Esophagus muscularis mucosa (tissue), 3 donors: ENCODE data around the gene MYBBP1A.

Source experiments
- POLR2A ChIP-seq: fragments of 450-650 bp; IDR thresholded peaks from one replicate; pipeline ENCODE4 v1.6.1; 2017; ENCODE audit warnings: antibody characterized with exemption, moderate library complexity, mild to moderate bottlenecking, low read depth
- TF ChIP-seq, protein P1 (sequence below), 3 experiments: fragments of 200-600 bp in 2 of 3; fragments of 450-650 bp in 1 of 3; sonication (generic) in 2 of 3; IDR thresholded peaks; one replicate each; pipeline ENCODE4 v1.5.1; 2017 to 2019; ENCODE audit warnings: antibody characterized with exemption in 3 of 3, mild to moderate bottlenecking in 2 of 3, moderate library complexity in 1 of 3

- TF ChIP-seq, protein P1, sequence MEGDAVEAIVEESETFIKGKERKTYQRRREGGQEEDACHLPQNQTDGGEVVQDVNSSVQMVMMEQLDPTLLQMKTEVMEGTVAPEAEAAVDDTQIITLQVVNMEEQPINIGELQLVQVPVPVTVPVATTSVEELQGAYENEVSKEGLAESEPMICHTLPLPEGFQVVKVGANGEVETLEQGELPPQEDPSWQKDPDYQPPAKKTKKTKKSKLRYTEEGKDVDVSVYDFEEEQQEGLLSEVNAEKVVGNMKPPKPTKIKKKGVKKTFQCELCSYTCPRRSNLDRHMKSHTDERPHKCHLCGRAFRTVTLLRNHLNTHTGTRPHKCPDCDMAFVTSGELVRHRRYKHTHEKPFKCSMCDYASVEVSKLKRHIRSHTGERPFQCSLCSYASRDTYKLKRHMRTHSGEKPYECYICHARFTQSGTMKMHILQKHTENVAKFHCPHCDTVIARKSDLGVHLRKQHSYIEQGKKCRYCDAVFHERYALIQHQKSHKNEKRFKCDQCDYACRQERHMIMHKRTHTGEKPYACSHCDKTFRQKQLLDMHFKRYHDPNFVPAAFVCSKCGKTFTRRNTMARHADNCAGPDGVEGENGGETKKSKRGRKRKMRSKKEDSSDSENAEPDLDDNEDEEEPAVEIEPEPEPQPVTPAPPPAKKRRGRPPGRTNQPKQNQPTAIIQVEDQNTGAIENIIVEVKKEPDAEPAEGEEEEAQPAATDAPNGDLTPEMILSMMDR (IDR thresholded peaks at IDR 0.05): no peak
- TF ChIP-seq POLR2A: no peak
Measured at GRCh38 chr17:4543557-4544026, 11.6 kb downstream of the MYBBP1A start.
